ENCODE measurements around the gene RNF113B.

- TF ChIP-seq CTCF (conservative IDR thresholded peaks at IDR 0.05; ENCODE audit: low read depth in 2 of 2) (no peak), JUNB (IDR thresholded peaks at IDR 0.05; ENCODE audit: unreplicated experiment) (no peak), EZH2 (IDR thresholded peaks at IDR 0.05; ENCODE audit: low read depth, unreplicated experiment) (no peak), POLR2AphosphoS5 (IDR thresholded peaks at IDR 0.05; ENCODE audit: low read depth) (no peak), STAT1 (IDR thresholded peaks at IDR 0.05; ENCODE audit: unreplicated experiment) (no peak), ETS1 (IDR thresholded peaks at IDR 0.05) (no peak), REST (IDR thresholded peaks at IDR 0.05; ENCODE audit: unreplicated experiment) (no peak)
These were observed 45.0 kb upstream of the RNF113B start for GRCh38 chr13:98222081-98222554.
